T1000 (cell line): ENCODE measurements around the gene FOXC2.
A peak's percentile ranks its signal among the peaks of the same experiment; 100 is the strongest.

Experiments used
- DNase-seq: peaks from one replicate; lab custom pipeline; 2025; ENCODE audit warnings: mixed read lengths; lab: John Stamatoyannopoulos, UW

The FOXC2 gene

GRCh38 chr16:86533076-86533475 is 33.6 kb upstream of the FOXC2 start:
- DNase-seq = no peak

- DNase-seq = no peak
These were observed 32.8 kb upstream of the FOXC2 start for GRCh38 chr16:86533767-86534351.

GRCh38 chr16:86534779-86535615 is 31.6 kb upstream of the FOXC2 start:
- DNase-seq = no peak

- DNase-seq = no peak
These were observed 30.0 kb upstream of the FOXC2 start for GRCh38 chr16:86536621-86537020.

GRCh38 chr16:86537486-86537885 is 29.1 kb upstream of the FOXC2 start:
- DNase-seq = no peak

- no peak for DNase-seq
These were observed 28.3 kb upstream of the FOXC2 start for GRCh38 chr16:86538196-86538780.

GRCh38 chr16:86540894-86541293 is 25.7 kb upstream of the FOXC2 start:
- no peak for DNase-seq

- DNase-seq = no peak
These were observed 25.1 kb upstream of the FOXC2 start for GRCh38 chr16:86541560-86541959.

GRCh38 chr16:86542756-86543750 is 23.6 kb upstream of the FOXC2 start:
- no peak for DNase-seq

GRCh38 chr16:86545481-86545880 is 21.1 kb upstream of the FOXC2 start:
- no peak for DNase-seq

- no peak for DNase-seq
These were observed 20.5 kb upstream of the FOXC2 start for GRCh38 chr16:86545954-86546637.

- no peak for DNase-seq
These were observed 20.0 kb upstream of the FOXC2 start for GRCh38 chr16:86546638-86547013.

GRCh38 chr16:86547286-86547685 is 19.3 kb upstream of the FOXC2 start:
- no peak for DNase-seq

GRCh38 chr16:86549076-86549892 is 17.3 kb upstream of the FOXC2 start:
- DNase-seq = no peak

- no peak for DNase-seq
These were observed 16.8 kb upstream of the FOXC2 start for GRCh38 chr16:86549893-86550190.

- DNase-seq = no peak
These were observed 16.3 kb upstream of the FOXC2 start for GRCh38 chr16:86550281-86550680.

- DNase-seq = no peak
These were observed 13.3 kb upstream of the FOXC2 start for GRCh38 chr16:86553356-86553755.

GRCh38 chr16:86554599-86554916 is 12.1 kb upstream of the FOXC2 start:
- DNase-seq = no peak

GRCh38 chr16:86554917-86555703 is 11.5 kb upstream of the FOXC2 start, which contains the start of gene MTHFSD:
MTHFSD (minus strand) TSS chr16:86555235; CDS start chr16:86555184, 51 bp downstream.
- peak; percentile 83 for DNase-seq

GRCh38 chr16:86555704-86556075 is 10.9 kb upstream of the FOXC2 start:
- DNase-seq = no peak
